Measurements from ENCODE around the gene MPC1.
"Not testable (repeated sequence)": the region's sequence is repeated elsewhere in the genome, so short reads cannot be mapped to it uniquely, and the experiment has no call there.

Gene MPC1

DNA sequence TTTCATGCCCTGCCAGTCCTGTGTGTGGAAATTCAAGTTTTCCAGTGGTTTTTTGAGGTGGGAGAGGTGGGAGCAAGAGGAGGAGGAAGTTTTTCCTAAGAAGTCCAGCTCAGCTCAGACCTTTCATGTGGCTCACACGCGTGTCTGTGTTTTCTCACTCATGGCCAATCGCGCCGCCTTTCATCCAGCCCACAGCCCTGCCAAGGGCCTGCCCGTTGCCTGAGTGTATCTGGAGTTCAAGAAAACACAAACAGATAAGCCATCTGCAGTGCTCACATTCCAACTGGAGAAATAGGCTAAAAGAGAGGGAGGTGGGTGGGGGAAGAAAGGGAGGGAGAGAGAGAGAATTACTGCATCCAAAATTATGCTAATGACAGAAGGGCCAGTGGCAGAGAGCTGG is 12.6 kb upstream of the MPC1 start:
- Histone ChIP-seq H3K27me3 (ENCODE audit: insufficient read depth, low read length) (peaks cover 4% of the 10 kb centered on the region; the same call in 1 of the 2 replicates), H3K9me2 (ENCODE audit: low read depth, low read length) (no peaks in the 10 kb centered on the region), H3K9ac (ENCODE audit: low read length) (no peak overlapping the region)

GRCh38 chr6:166394036-166394892 is 11.5 kb upstream of the MPC1 start:
- no peaks in the 10 kb centered on the region for H4K20me1 ChIP-seq (ENCODE audit: insufficient read depth, low read length)
- no peaks in the 10 kb centered on the region for H3F3A ChIP-seq (ENCODE audit: insufficient read depth, low read length)
- no peaks in the 10 kb centered on the region for H3K36me3 ChIP-seq (ENCODE audit: insufficient read depth, low read length)
- no peaks in the 10 kb centered on the region for H3K79me2 ChIP-seq (ENCODE audit: insufficient read depth, low read length)
- H3K9me3 ChIP-seq (ENCODE audit: low read length), result no peaks in the 10 kb centered on the region
- no peak overlapping the region for H3K9ac ChIP-seq (ENCODE audit: low read length)
- no peak overlapping the region for H3K4me2 ChIP-seq (ENCODE audit: low read length)
- peaks cover 4% of the 10 kb centered on the region; the same call in 1 of the 2 replicates for H3K27me3 ChIP-seq (ENCODE audit: insufficient read depth, low read length)
- no peaks in the 10 kb centered on the region for H3K4me1 ChIP-seq (ENCODE audit: insufficient read depth, low read length, severe bottlenecking)
- no peak for TF ChIP-seq CTCF (IDR thresholded peaks at IDR 0.05; ENCODE audit: low read length)
- no peaks in the 10 kb centered on the region for H3K9me2 ChIP-seq (ENCODE audit: low read depth, low read length)
- no peak overlapping the region for H2AFZ ChIP-seq (ENCODE audit: low read length)
- no peak overlapping the region for H3K4me3 ChIP-seq (ENCODE audit: low read depth, low read length, poor library complexity, severe bottlenecking)
- no peak overlapping the region for H3K27ac ChIP-seq (ENCODE audit: low read depth, low read length, poor library complexity, severe bottlenecking)

More for the DNA sequence above, 12.6 kb upstream of the MPC1 start:
- Histone ChIP-seq H2AFZ (ENCODE audit: low read length) (no peak overlapping the region), H3K4me3 (ENCODE audit: low read depth, low read length, poor library complexity, severe bottlenecking) (no peak overlapping the region), H3K27ac (ENCODE audit: low read depth, low read length, poor library complexity, severe bottlenecking) (no peak overlapping the region), H3F3A (ENCODE audit: insufficient read depth, low read length) (no peaks in the 10 kb centered on the region), H3K9me3 (ENCODE audit: low read length) (no peaks in the 10 kb centered on the region), H3K36me3 (ENCODE audit: insufficient read depth, low read length) (no peaks in the 10 kb centered on the region), H3K4me2 (ENCODE audit: low read length) (no peak overlapping the region), H3K4me1 (ENCODE audit: insufficient read depth, low read length, severe bottlenecking) (no peaks in the 10 kb centered on the region), H4K20me1 (ENCODE audit: insufficient read depth, low read length) (no peaks in the 10 kb centered on the region), H3K79me2 (ENCODE audit: insufficient read depth, low read length) (no peaks in the 10 kb centered on the region)
- TF ChIP-seq CTCF (IDR thresholded peaks at IDR 0.05; ENCODE audit: low read length), result no peak
- TF ChIP-seq EZH2 (IDR thresholded peaks at IDR 0.05; ENCODE audit: borderline replicate concordance, low read length), result no peak

GRCh38 chr6:166393535-166393823 is 10.7 kb upstream of the MPC1 start:
- no peaks in the 10 kb centered on the region for H3F3A ChIP-seq (ENCODE audit: insufficient read depth, low read length)
- H3K79me2 ChIP-seq (ENCODE audit: insufficient read depth, low read length), result no peaks in the 10 kb centered on the region
- no peaks in the 10 kb centered on the region for H3K9me2 ChIP-seq (ENCODE audit: low read depth, low read length)
- no peaks in the 10 kb centered on the region for H3K36me3 ChIP-seq (ENCODE audit: insufficient read depth, low read length)
- no peaks in the 10 kb centered on the region for H3K4me1 ChIP-seq (ENCODE audit: insufficient read depth, low read length, severe bottlenecking)
- no peak overlapping the region for H3K4me3 ChIP-seq (ENCODE audit: low read depth, low read length, poor library complexity, severe bottlenecking)
- no peak overlapping the region for H2AFZ ChIP-seq (ENCODE audit: low read length)
- TF ChIP-seq CTCF (IDR thresholded peaks at IDR 0.05; ENCODE audit: low read length), result no peak
- no peak for TF ChIP-seq EZH2 (IDR thresholded peaks at IDR 0.05; ENCODE audit: borderline replicate concordance, low read length)
- no peaks in the 10 kb centered on the region for H3K9me3 ChIP-seq (ENCODE audit: low read length)
- H4K20me1 ChIP-seq (ENCODE audit: insufficient read depth, low read length), result no peaks in the 10 kb centered on the region
- no peak overlapping the region for H3K27ac ChIP-seq (ENCODE audit: low read depth, low read length, poor library complexity, severe bottlenecking)
- no peak overlapping the region for H3K4me2 ChIP-seq (ENCODE audit: low read length)
- no peak overlapping the region for H3K9ac ChIP-seq (ENCODE audit: low read length)
- peaks cover 4% of the 10 kb centered on the region; the same call in 1 of the 2 replicates for H3K27me3 ChIP-seq (ENCODE audit: insufficient read depth, low read length)

DNA sequence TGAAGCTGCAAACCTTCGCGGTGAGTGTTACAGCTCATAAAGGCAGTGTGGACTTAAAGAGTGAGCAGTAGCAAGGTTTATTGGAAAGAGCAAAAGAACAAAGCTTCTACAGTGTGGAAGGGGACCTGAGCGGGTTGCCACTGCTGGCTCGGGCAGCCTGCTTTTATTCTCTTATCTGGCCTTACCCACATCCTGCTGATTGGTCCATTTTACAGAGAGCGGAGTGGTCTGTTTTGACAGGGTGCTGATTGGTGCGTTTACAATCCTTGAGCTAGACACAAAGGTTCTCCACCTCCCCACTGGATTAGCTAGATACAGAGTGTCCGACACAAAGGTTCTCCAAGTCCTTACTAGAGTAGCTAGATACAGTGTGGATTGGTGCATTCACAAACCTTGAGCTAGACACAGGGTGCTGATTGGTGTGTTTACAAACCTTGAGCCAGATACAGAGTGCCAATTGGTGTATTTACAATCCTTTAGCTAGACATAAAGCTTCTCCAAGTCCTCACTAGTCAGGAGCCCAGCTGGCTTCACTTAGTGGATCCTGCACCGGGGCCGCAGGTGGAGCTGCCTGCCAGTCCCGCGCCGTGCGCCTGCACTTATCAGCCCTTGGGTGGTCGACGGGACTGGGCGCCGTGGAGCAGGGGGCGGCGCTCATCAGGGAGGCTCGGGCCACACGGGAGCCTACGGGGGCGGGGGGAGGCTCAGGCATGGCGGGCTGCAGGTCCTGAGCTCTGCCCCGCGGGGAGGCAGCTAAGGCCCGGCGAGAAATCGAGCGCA is 10.2 kb upstream of the MPC1 start:
- H3K4me1 ChIP-seq (ENCODE audit: insufficient read depth, low read length, severe bottlenecking); H3K27me3 ChIP-seq (ENCODE audit: insufficient read depth, low read length); H3K36me3 ChIP-seq (ENCODE audit: insufficient read depth, low read length): not testable (repeated sequence)

More for the DNA sequence above, 10.2 kb upstream of the MPC1 start:
- not testable (repeated sequence) for H3F3A ChIP-seq (ENCODE audit: insufficient read depth, low read length); H3K4me3 ChIP-seq (ENCODE audit: low read depth, low read length, poor library complexity, severe bottlenecking); H2AFZ ChIP-seq (ENCODE audit: low read length); H3K4me2 ChIP-seq (ENCODE audit: low read length); H3K27ac ChIP-seq (ENCODE audit: low read depth, low read length, poor library complexity, severe bottlenecking); H3K9me2 ChIP-seq (ENCODE audit: low read depth, low read length); H3K9ac ChIP-seq (ENCODE audit: low read length); H3K79me2 ChIP-seq (ENCODE audit: insufficient read depth, low read length); H3K9me3 ChIP-seq (ENCODE audit: low read length); H4K20me1 ChIP-seq (ENCODE audit: insufficient read depth, low read length)

Data from OCI-LY1 (cell line).